H1 (cell line): ENCODE data around the gene NUP43. TPM values are rescaled to one million over a fixed set of nuclear protein-coding genes. Genes with fewer than 3 reads are reported as not detected.

Experiments used
- CTCF ChIA-PET: fragments of 300-600 bp; sonication (Branson Sonifier 250); formaldehyde crosslinking; loops from one replicate; lab custom pipeline; 2021; ENCODE audit not compliant: partially characterized antibody; lab: Charles Lee
- POLR2A ChIA-PET: fragments of 300-600 bp; sonication (Branson Sonifier 250); formaldehyde crosslinking; loops from one replicate; lab custom pipeline; 2021; ENCODE audit warnings: inconsistent platforms; ENCODE audit not compliant: partially characterized antibody; lab: Charles Lee
- DNase-seq, 2 experiments: peaks; one replicate each; pipeline versions ENCODE4 v3.0.0 to v3.0.0-alpha.2; 2010 to 2022; ENCODE audit warnings: low spot score in 2 of 2, low read depth in 1 of 2, mixed read lengths in 1 of 2
- FAIRE-seq: peaks from 2 replicates; lab custom pipeline; 2011; peaks lifted over from hg19 to GRCh38; lab: Jason Lieb, UNC
- H2AFZ ChIP-seq: 2 replicates; pipeline ENCODE4 v1.8.1; 2012; ENCODE audit warnings: low read length, inconsistent platforms
- H2AK5ac ChIP-seq: 2 replicates; pipeline ENCODE4 v1.6.1; 2013; ENCODE audit warnings: low read depth, low read length
- H2BK120ac ChIP-seq: replicated peaks from 2 replicates; pipeline ENCODE3; 2013; ENCODE audit warnings: low read depth, low read length, inconsistent platforms
- H2BK12ac ChIP-seq: 2 replicates; pipeline ENCODE4 v1.6.1; 2013; ENCODE audit warnings: low read depth, low read length
- H2BK15ac ChIP-seq: 2 replicates; pipeline ENCODE4 v1.6.1; 2013; ENCODE audit warnings: low read length
- H2BK20ac ChIP-seq: 2 replicates; pipeline ENCODE4 v1.6.1; 2013; ENCODE audit warnings: low read length
- H2BK5ac ChIP-seq: 2 replicates; pipeline ENCODE4 v1.6.1; 2013; ENCODE audit warnings: low read depth, low read length
- H3K14ac ChIP-seq: 2 replicates; pipeline ENCODE4 v1.6.1; 2013; ENCODE audit warnings: inconsistent platforms; ENCODE audit not compliant: insufficient read length
- H3K18ac ChIP-seq: 2 replicates; pipeline ENCODE4 v1.6.1; 2013; ENCODE audit warnings: low read length; ENCODE audit errors: extremely low read depth
- H3K23ac ChIP-seq: 2 replicates; pipeline ENCODE4 v1.6.1; 2013; ENCODE audit warnings: inconsistent platforms; ENCODE audit not compliant: insufficient read length
- H3K23me2 ChIP-seq: 2 replicates; pipeline ENCODE4 v1.6.1; 2013; ENCODE audit warnings: low read depth, low read length
- H3K27ac ChIP-seq: 2 replicates; pipeline ENCODE4 v1.6.1; 2011; ENCODE audit warnings: low read depth, low read length, inconsistent platforms
- H3K27me3 ChIP-seq, 4 experiments: replicated peaks in 1 of 4; 1 replicate in 1 of 4; 2 replicates in 3 of 4; pipeline versions ENCODE4 v1.6.1 to v1.8.1; 2011 to 2013; ENCODE audit warnings: low read length in 3 of 4, mild to moderate bottlenecking in 3 of 4, inconsistent platforms in 2 of 4, mixed read lengths in 2 of 4, moderate library complexity in 1 of 4; ENCODE audit not compliant: control insufficient read depth in 3 of 4, insufficient read depth in 3 of 4; ENCODE audit errors: extremely low read depth in 1 of 4
- H3K36me3 ChIP-seq, 4 experiments: 2 replicates each; pipeline versions ENCODE4 v1.6.1 to v1.8.1; 2011 to 2013; ENCODE audit warnings: mild to moderate bottlenecking in 4 of 4, low read length in 3 of 4, moderate library complexity in 2 of 4, control low read depth in 1 of 4, inconsistent platforms in 1 of 4; ENCODE audit not compliant: insufficient read depth in 4 of 4, control insufficient read depth in 2 of 4
- H3K4ac ChIP-seq: replicated peaks from 2 replicates; pipeline ENCODE3; 2013; ENCODE audit warnings: low read length, low read depth, mixed read lengths, inconsistent platforms; ENCODE audit not compliant: insufficient read length
- H3K4me1 ChIP-seq, 4 experiments: replicated peaks in 1 of 4; 1 replicate in 1 of 4; 2 replicates in 3 of 4; pipeline versions ENCODE4 v1.6.1 to v1.8.1; 2011 to 2013; ENCODE audit warnings: low read length in 3 of 4, inconsistent platforms in 2 of 4, mixed read lengths in 1 of 4; ENCODE audit not compliant: insufficient read depth in 4 of 4, control insufficient read depth in 3 of 4
- H3K4me2 ChIP-seq, 2 experiments: 2 replicates each; pipeline versions ENCODE4 v1.6.1 to v1.8.1; 2011 to 2013; ENCODE audit warnings: low read depth in 2 of 2, low read length in 2 of 2, control low read depth in 1 of 2, inconsistent platforms in 1 of 2, mild to moderate bottlenecking in 1 of 2; ENCODE audit not compliant: insufficient read depth in 1 of 2
- H3K4me3 ChIP-seq, 4 experiments: fragments of 200-600, 300-600 bp in 1 of 4; sonication (generic), shearing (Covaris generic), sonication (Bioruptor Twin) in 1 of 4; 2 replicates each; pipeline versions ENCODE4 v1.5.1 to v1.8.1; 2011 to 2016; ENCODE audit warnings: low read length in 4 of 4, low read depth in 3 of 4, control low read depth in 2 of 4, inconsistent platforms in 2 of 4, mild to moderate bottlenecking in 2 of 4, mixed read lengths in 1 of 4, moderate library complexity in 1 of 4; ENCODE audit not compliant: insufficient read depth in 2 of 4; ENCODE audit errors: extremely low read depth in 1 of 4
- H3K56ac ChIP-seq: replicated peaks from 2 replicates; pipeline ENCODE3; 2013; ENCODE audit warnings: low read depth, mild to moderate bottlenecking, mixed read lengths, low read length, inconsistent platforms; ENCODE audit not compliant: insufficient read length
- H3K79me1 ChIP-seq: 2 replicates; pipeline ENCODE4 v1.6.1; 2013; ENCODE audit warnings: low read depth, low read length, control low read depth
- H3K79me2 ChIP-seq, 2 experiments: 2 replicates each; pipeline versions ENCODE4 v1.6.1 to v1.8.1; 2012 to 2013; ENCODE audit warnings: low read length in 2 of 2, mild to moderate bottlenecking in 2 of 2, inconsistent platforms in 1 of 2; ENCODE audit not compliant: insufficient read depth in 2 of 2, control insufficient read depth in 1 of 2
- H3K9ac ChIP-seq, 4 experiments: replicated peaks in 1 of 4; 1 replicate in 1 of 4; 2 replicates in 3 of 4; pipeline versions ENCODE4 v1.6.1 to v1.8.1; 2011 to 2013; ENCODE audit warnings: low read depth in 3 of 4, low read length in 3 of 4, control low read depth in 2 of 4, mild to moderate bottlenecking in 2 of 4, moderate library complexity in 2 of 4, inconsistent platforms in 1 of 4; ENCODE audit errors: extremely low read depth in 1 of 4
- H3K9me3 ChIP-seq, 2 experiments: 2 replicates each; pipeline versions ENCODE4 v1.6.1 to v1.8.1; 2012 to 2013; ENCODE audit warnings: mild to moderate bottlenecking in 2 of 2, moderate library complexity in 2 of 2, control low read depth in 1 of 2, inconsistent platforms in 1 of 2, low read depth in 1 of 2, low read length in 1 of 2, mixed read lengths in 1 of 2; ENCODE audit not compliant: insufficient read depth in 2 of 2
- H4K20me1 ChIP-seq, 2 experiments: replicated peaks in 1 of 2; 2 replicates each; pipeline versions ENCODE3 to v1.8.1; 2011 to 2013; ENCODE audit warnings: inconsistent platforms in 2 of 2, low read length in 2 of 2, mild to moderate bottlenecking in 1 of 2; ENCODE audit not compliant: insufficient read depth in 2 of 2, control insufficient read depth in 1 of 2
- H4K5ac ChIP-seq: 2 replicates; pipeline ENCODE4 v1.6.1; 2013; ENCODE audit warnings: low read length, low read depth, mixed read lengths, inconsistent platforms; ENCODE audit not compliant: insufficient read length
- H4K8ac ChIP-seq: 2 replicates; pipeline ENCODE4 v1.8.0; 2013; ENCODE audit warnings: mild to moderate bottlenecking, moderate library complexity, low read length, inconsistent platforms; ENCODE audit not compliant: insufficient read depth; ENCODE audit errors: extremely low read depth
- H4K91ac ChIP-seq: replicated peaks from 2 replicates; pipeline ENCODE3; 2013; ENCODE audit warnings: low read length, mixed read lengths, inconsistent platforms; ENCODE audit not compliant: insufficient read length
- CEBPB ChIP-seq: IDR thresholded peaks from 2 replicates; pipeline ENCODE4 v1.6.1; 2012; ENCODE audit warnings: low read depth, low read length
- CTBP2 ChIP-seq: IDR thresholded peaks from 2 replicates; pipeline ENCODE4 v1.7.0; 2011; ENCODE audit warnings: borderline replicate concordance, mild to moderate bottlenecking, moderate library complexity, mixed read lengths, low read length; ENCODE audit not compliant: insufficient read depth, insufficient read length
- PHF8 ChIP-seq: fragments of 200-600 bp; sonication (generic); conservative IDR thresholded peaks from 2 replicates; pipeline ENCODE4 v1.7.1; 2012; ENCODE audit warnings: low read depth, mild to moderate bottlenecking, inconsistent platforms, low read length, moderate library complexity
- WGBS, 2 experiments: shearing (Covaris generic) in 1 of 2; methylation state at CpG; one replicate each; pipeline versions ENCODE4 v1.1.6 to v1.1.7; 2013 to 2015; ENCODE audit warnings: low lambda C conversion rate in 2 of 2, mixed read lengths in 2 of 2, inconsistent platforms in 1 of 2, low coverage in 1 of 2, missing lambda C conversion rate in 1 of 2; ENCODE audit not compliant: insufficient replicate concordance in 2 of 2, insufficient coverage in 1 of 2, insufficient read length in 1 of 2; ENCODE audit errors: extremely low coverage in 1 of 2, missing lambda C conversion rate in 1 of 2; 5-methylcytosine and 5-hydroxymethylcytosine counted together
- polyA plus RNA-seq, 7 experiments: library from polyadenylated mRNA; depleted of rRNA in 3 of 7; stranded (reverse) in 5 of 7; unstranded in 2 of 7; fragments of >200 nt in 5 of 7; fragments of 200-250 nt in 2 of 7; gene quantifications; 1 replicate in 5 of 7; 2 replicates in 1 of 7; 4 replicates in 1 of 7; pipeline versions ENCODE4 v1.2.1 to v1.2.3, GENCODE V29; 2011 to 2013; ENCODE audit warnings: missing spikeins in 2 of 7, mixed read lengths in 2 of 7
- total RNA-seq: library from RNA; stranded (reverse); fragmentation: NEBNext Ultra II Directional; extraction: Animal tissue kit (Norgen Biotek cat#: 25700); gene quantifications from 2 replicates; pipeline ENCODE4 v1.2.1, GENCODE V29; 2021

Gene NUP43
- total and polyA plus RNA-seq, 2 of the 8 experiments (the other 6 are each of a cell fraction or from before 2014, with no cell fraction given): 25.2 to 83.4 TPM

GRCh38 chr6:149771925-149772324 lies 25.6 kb upstream of the NUP43 start:
- H2BK5ac ChIP-seq: no peak overlapping the region
- no peak overlapping the region for H3K14ac ChIP-seq
- WGBS, 2 experiments: 92% methylated on average over 6 of the region's 6 CpGs; no CpG with 5 or more reads in 1 of the 2 experiments
- H4K20me1 ChIP-seq: no peaks in the 10 kb centered on the region
- H3K4me3 ChIP-seq: no peak overlapping the region
- H2BK20ac ChIP-seq: no peak overlapping the region
- no peak overlapping the region for H3K9ac ChIP-seq
- H2BK120ac ChIP-seq: no peak overlapping the region
- H3K4ac ChIP-seq: no peak overlapping the region
- no peak overlapping the region for H3K23ac ChIP-seq
- CTCF ChIA-PET: no interaction called here
- POLR2A ChIA-PET: interaction anchor here (0.6 kb wide), 1 partner anchor 20 kb away, joined by 3 read pairs; no protein-coding TSS in a partner anchor
- no peaks in the 10 kb centered on the region for H3K4me1 ChIP-seq
- no peaks in the 10 kb centered on the region for H3K9me3 ChIP-seq
- H2AFZ ChIP-seq: no peak overlapping the region
- no peak overlapping the region for H3K27ac ChIP-seq
- H3K56ac ChIP-seq: no peak overlapping the region
- H4K91ac ChIP-seq: no peak overlapping the region
- no peak overlapping the region for H2AK5ac ChIP-seq
- no peaks in the 10 kb centered on the region for H3K27me3 ChIP-seq
- H2BK12ac ChIP-seq: no peak overlapping the region
- no peak overlapping the region for H4K5ac ChIP-seq
- peaks cover 2% of the 10 kb centered on the region; the same call in 1 of the 2 replicates for H3K79me1 ChIP-seq
- FAIRE-seq: no peak
- H3K36me3 ChIP-seq: peaks cover 3 to 28% (median 10%) of the 10 kb centered on the region in 4 experiments; a peak in 7 of 8 replicates
- H3K79me2 ChIP-seq: peaks cover 0 to 10% of the 10 kb centered on the region in 2 experiments; a peak in 2 of 4 replicates
- no peak overlapping the region for H4K8ac ChIP-seq
- no peak overlapping the region for H3K4me2 ChIP-seq
- DNase-seq: no peak
- H3K23me2 ChIP-seq: no peaks in the 10 kb centered on the region
- no peak overlapping the region for H2BK15ac ChIP-seq
- no peak overlapping the region for H3K18ac ChIP-seq
- TF ChIP-seq CEBPB: no peak
- no peak for TF ChIP-seq CTBP2
- TF ChIP-seq PHF8: no peak
